B cell (primary cell): ENCODE measurements around the gene LAMA2.

Experiments used
- EZH2 ChIP-seq: IDR thresholded peaks from 2 replicates; pipeline ENCODE4 v1.6.1; 2012; ENCODE audit warnings: borderline replicate concordance, low read depth, mild to moderate bottlenecking, moderate library complexity, low read length; ENCODE audit not compliant: insufficient read depth, poor library complexity, severe bottlenecking
- TF ChIP-seq, protein P1 (sequence below): fragments of 200-600 bp; IDR thresholded peaks from one replicate; pipeline ENCODE4 v1.8.0; 2022; ENCODE audit warnings: antibody characterized with exemption, mild to moderate bottlenecking

- TF ChIP-seq, protein P1, sequence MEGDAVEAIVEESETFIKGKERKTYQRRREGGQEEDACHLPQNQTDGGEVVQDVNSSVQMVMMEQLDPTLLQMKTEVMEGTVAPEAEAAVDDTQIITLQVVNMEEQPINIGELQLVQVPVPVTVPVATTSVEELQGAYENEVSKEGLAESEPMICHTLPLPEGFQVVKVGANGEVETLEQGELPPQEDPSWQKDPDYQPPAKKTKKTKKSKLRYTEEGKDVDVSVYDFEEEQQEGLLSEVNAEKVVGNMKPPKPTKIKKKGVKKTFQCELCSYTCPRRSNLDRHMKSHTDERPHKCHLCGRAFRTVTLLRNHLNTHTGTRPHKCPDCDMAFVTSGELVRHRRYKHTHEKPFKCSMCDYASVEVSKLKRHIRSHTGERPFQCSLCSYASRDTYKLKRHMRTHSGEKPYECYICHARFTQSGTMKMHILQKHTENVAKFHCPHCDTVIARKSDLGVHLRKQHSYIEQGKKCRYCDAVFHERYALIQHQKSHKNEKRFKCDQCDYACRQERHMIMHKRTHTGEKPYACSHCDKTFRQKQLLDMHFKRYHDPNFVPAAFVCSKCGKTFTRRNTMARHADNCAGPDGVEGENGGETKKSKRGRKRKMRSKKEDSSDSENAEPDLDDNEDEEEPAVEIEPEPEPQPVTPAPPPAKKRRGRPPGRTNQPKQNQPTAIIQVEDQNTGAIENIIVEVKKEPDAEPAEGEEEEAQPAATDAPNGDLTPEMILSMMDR, result no peak
- no peak for TF ChIP-seq EZH2
These were observed 634.4 kb downstream of the LAMA2 start for GRCh38 chr6:129517288-129517687.
